Progenitor cell of endocrine pancreas (in vitro differentiated cells): ENCODE data around the gene COL20A1. TPM values are rescaled to one million over a fixed set of nuclear protein-coding genes. Genes with fewer than 3 reads are reported as not detected.
"Not testable (repeated sequence)": the region's sequence is repeated elsewhere in the genome, so short reads cannot be mapped to it uniquely, and the experiment has no call there.

Experiments
- DNase-seq: peaks from one replicate; pipeline ENCODE4 v3.0.0; 2021; ENCODE audit warnings: low spot score; ENCODE audit not compliant: unreplicated experiment
- H3K27ac Mint-ChIP-seq: 2 replicates; pipeline ENCODE4 v1.8.0; 2021; ENCODE audit warnings: mild to moderate bottlenecking, moderate library complexity, mixed read lengths
- H3K27me3 Mint-ChIP-seq: 2 replicates; pipeline ENCODE4 v1.8.0; 2021; ENCODE audit warnings: mixed read lengths
- H3K36me3 Mint-ChIP-seq: 2 replicates; pipeline ENCODE4 v1.8.0; 2022; ENCODE audit warnings: mixed read lengths; ENCODE audit not compliant: insufficient read depth
- H3K4me1 Mint-ChIP-seq: 2 replicates; pipeline ENCODE4 v1.8.0; 2021; ENCODE audit warnings: low read depth, mixed read lengths
- H3K4me3 Mint-ChIP-seq: 2 replicates; pipeline ENCODE4 v1.8.0; 2021; ENCODE audit warnings: low read depth, mild to moderate bottlenecking, moderate library complexity, mixed read lengths
- H3K9me3 Mint-ChIP-seq: 2 replicates; pipeline ENCODE4 v1.8.0; 2021; ENCODE audit warnings: low read depth, mixed read lengths
- total RNA-seq: library from RNA; stranded (reverse); gene quantifications from 2 replicates; pipeline ENCODE4 v1.2.1, GENCODE V29; 2021
- TF ChIP-seq, protein P1 (sequence below): fragments of 200-600 bp; sonication (generic); IDR thresholded peaks from one replicate; pipeline ENCODE4 v1.5.0; 2021; ENCODE audit warnings: antibody characterized with exemption, mild to moderate bottlenecking; ENCODE audit not compliant: unreplicated experiment

Gene COL20A1
- total RNA-seq, 1 donor from 2014 or later, result 0.24 TPM

- Mint-ChIP-seq H3K27ac (no peak overlapping the region), H3K4me3 (no peak overlapping the region), H3K9me3 (no peaks in the 10 kb centered on the region), H3K4me1 (no peaks in the 10 kb centered on the region), H3K36me3 (no peaks in the 10 kb centered on the region), H3K27me3 (peaks cover 34% of the 10 kb centered on the region)
- DNase-seq, result no peak
- TF ChIP-seq, protein P1, sequence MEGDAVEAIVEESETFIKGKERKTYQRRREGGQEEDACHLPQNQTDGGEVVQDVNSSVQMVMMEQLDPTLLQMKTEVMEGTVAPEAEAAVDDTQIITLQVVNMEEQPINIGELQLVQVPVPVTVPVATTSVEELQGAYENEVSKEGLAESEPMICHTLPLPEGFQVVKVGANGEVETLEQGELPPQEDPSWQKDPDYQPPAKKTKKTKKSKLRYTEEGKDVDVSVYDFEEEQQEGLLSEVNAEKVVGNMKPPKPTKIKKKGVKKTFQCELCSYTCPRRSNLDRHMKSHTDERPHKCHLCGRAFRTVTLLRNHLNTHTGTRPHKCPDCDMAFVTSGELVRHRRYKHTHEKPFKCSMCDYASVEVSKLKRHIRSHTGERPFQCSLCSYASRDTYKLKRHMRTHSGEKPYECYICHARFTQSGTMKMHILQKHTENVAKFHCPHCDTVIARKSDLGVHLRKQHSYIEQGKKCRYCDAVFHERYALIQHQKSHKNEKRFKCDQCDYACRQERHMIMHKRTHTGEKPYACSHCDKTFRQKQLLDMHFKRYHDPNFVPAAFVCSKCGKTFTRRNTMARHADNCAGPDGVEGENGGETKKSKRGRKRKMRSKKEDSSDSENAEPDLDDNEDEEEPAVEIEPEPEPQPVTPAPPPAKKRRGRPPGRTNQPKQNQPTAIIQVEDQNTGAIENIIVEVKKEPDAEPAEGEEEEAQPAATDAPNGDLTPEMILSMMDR, result no peak
Measured at GRCh38 chr20:63303095-63303666, 10.2 kb downstream of the COL20A1 start.

GRCh38 chr20:63305393-63305792, 12.4 kb downstream of the COL20A1 start:
- Mint-ChIP-seq H3K27ac (no peak overlapping the region), H3K9me3 (no peaks in the 10 kb centered on the region), H3K4me3 (no peak overlapping the region)

DNA sequence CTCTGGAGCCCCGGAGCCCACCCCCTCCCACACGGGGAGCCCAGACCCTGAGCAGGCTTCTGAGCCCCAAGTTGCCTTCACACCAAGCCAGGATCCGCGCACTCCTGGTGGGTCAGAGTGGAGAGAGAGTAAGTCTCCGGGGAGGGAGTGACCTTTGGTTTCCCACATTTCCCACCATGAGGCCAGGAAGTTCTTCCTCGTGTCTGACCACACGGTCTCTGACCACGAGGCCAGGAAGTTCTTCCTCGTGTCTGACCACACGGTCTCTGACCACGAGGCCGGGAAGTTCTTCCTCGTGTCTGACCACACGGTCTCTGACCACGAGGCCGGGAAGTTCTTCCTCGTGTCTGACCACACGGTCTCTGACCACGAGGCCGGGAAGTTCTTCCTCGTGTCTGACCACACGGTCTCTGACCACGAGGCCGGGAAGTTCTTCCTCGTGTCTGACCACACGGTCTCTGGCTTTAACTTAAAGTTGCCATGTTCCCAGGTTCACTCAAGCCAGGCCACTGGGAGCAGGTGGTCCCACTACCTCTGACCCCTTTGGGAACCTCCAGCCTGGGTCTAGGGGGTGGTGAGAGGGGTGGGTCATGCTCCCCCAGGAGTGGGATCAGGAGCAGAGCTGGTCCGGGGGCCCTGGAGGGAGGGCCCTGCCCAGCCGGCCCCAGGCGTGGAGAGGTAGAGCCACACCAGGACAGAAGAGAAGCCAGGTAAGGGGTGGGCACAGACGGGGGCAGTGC, 13.1 kb downstream of the COL20A1 start:
- H3K4me1 Mint-ChIP-seq, H3K27ac Mint-ChIP-seq, H3K9me3 Mint-ChIP-seq, DNase-seq, H3K4me3 Mint-ChIP-seq, H3K36me3 Mint-ChIP-seq: not testable (repeated sequence)
- H3K27me3 Mint-ChIP-seq, result peaks cover 22% of the 10 kb centered on the region

More at GRCh38 chr20:63305393-63305792, 12.4 kb downstream of the COL20A1 start:
- Mint-ChIP-seq H3K36me3 (no peaks in the 10 kb centered on the region), H3K4me1 (no peaks in the 10 kb centered on the region), H3K27me3 (peaks cover 26% of the 10 kb centered on the region)
- TF ChIP-seq, protein P1, result no peak
- no peak for DNase-seq

DNA sequence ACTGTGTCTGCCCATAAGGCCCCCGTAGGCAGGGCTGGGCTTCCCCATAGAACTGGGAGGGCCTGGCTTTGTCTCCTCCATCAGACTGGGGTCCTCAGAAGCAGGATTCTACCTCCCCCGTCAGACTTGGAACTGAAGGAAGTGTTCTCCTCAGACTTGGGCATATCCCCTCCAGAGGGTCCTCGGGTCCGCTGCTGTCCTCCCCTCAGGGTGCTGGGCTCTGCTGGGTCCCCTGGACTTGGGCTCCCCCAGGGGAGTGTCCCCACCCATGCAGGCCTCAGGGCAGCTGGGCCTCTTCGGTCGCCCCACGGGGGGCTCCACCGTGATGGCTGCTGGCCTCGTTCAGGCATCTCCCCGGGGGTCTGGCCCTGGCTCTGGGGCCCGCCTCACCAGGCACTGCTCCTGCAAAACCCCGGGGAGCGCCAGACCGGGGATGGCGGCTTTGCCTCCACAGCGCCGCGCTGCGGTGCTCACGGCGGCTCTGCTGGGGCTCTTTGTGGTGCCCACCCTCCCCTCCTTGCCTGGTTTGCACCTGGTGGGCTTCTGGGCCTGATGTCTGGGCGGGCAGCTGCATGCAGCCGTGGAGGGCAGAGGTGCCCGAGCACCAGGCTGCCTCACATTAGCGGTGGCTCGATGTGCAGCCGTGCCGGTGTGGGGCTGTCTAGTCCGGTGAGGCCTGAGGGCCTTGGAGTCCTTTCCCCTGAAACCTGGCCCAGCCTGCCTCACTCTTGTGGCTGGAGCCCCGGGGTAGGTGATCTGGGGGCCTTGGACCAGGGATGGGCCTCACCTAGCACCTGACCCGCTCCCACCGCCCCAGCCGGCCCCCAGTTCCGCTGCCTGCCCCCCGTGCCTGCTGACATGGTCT, 13.9 kb downstream of the COL20A1 start:
- Mint-ChIP-seq H3K9me3 (no peaks in the 10 kb centered on the region), H3K4me3 (no peak overlapping the region), H3K36me3 (no peaks in the 10 kb centered on the region), H3K27ac (no peak overlapping the region), H3K27me3 (peaks cover 15% of the 10 kb centered on the region), H3K4me1 (no peaks in the 10 kb centered on the region)
- TF ChIP-seq, protein P1, result no peak
- no peak for DNase-seq

DNA sequence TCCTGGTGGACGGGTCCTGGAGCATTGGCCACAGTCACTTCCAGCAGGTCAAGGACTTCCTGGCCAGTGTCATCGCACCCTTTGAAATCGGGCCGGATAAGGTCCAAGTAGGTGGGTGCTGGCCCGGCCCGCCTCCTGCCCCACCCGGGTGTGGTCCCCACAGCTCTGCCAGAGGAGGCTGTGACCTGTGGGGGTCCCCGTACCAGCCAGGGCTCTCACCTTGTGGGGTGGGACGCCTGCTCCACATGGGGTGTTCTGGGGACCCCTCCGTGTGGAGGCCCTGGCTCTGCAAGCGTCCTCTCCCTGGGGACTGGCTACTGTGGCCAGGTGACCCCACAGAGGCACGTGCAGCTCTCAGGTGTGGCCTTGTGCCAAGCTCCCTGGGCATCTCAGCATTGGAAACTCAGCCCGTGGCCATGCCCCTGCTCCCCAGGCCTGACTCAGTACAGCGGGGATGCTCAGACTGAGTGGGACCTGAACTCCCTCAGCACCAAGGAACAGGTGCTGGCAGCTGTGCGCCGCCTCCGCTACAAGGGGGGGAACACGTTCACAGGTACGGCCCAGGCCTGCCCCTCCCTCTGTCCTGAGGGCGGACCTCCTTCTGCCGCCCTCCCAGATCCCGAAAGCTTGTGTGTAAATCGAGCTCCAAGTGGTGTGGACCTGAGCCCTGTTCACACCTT, 14.7 kb downstream of the COL20A1 start:
- H3K27me3 Mint-ChIP-seq, result peaks cover 11% of the 10 kb centered on the region
- no peaks in the 10 kb centered on the region for H3K4me1 Mint-ChIP-seq
- no peaks in the 10 kb centered on the region for H3K9me3 Mint-ChIP-seq
- TF ChIP-seq, protein P1, result no peak
- H3K27ac Mint-ChIP-seq, result no peak overlapping the region
- no peak overlapping the region for H3K4me3 Mint-ChIP-seq
- no peaks in the 10 kb centered on the region for H3K36me3 Mint-ChIP-seq
- no peak for DNase-seq
